Pancreas (tissue), 10 donors: Measurements from ENCODE around the gene FRRS1L. TPM values are rescaled to one million over a fixed set of nuclear protein-coding genes. Genes with fewer than 3 reads are reported as not detected.

Experiments
- ATAC-seq, 4 donors: fragments of 200-7000 bp; cut with Tn5 transposase; one replicate each; pipeline versions ENCODE4 v1.8.0 to v1.9.1; 2020; ENCODE audit warnings: mild to moderate bottlenecking in 4 of 4, moderate library complexity in 4 of 4
- DNase-seq, 6 donors: peaks; one replicate each; pipeline ENCODE4 v3.0.0-alpha.2; 2020
- FAIRE-seq: peaks from 2 replicates; lab custom pipeline; 2012; peaks lifted over from hg19 to GRCh38; lab: Jason Lieb, UNC
- H3K27ac ChIP-seq, 4 donors: fragments of 200-600 bp; sonication (generic); 1 replicate in 3 of 4; 2 replicates in 1 of 4; pipeline versions ENCODE4 v1.5.0 to v1.8.0; 2020
- H3K27me3 ChIP-seq, 4 donors: fragments of 200-600 bp; one replicate each; pipeline ENCODE4 v1.8.0; 2021
- H3K36me3 ChIP-seq, 3 donors: fragments of 200-600 bp; sonication (generic) in 1 of 3; one replicate each; pipeline versions ENCODE4 v1.5.0 to v1.8.0; 2020 to 2021
- H3K4me1 ChIP-seq, 3 donors: fragments of 200-600 bp; one replicate each; pipeline ENCODE4 v1.8.0; 2021
- H3K4me3 ChIP-seq, 4 donors: fragments of 200-600 bp; sonication (generic) in 2 of 4; one replicate each; pipeline versions ENCODE4 v1.5.0 to v1.8.0; 2020 to 2021
- H3K9me3 ChIP-seq, 4 donors: fragments of 200-600 bp; one replicate each; pipeline ENCODE4 v1.8.0; 2021
- WGBS, 2 donors: extraction: QIAGEN DNeasy Blood & Tissue Kit; methylation state at CpG; one replicate each; pipeline ENCODE4 v1.1.7; 2013; 5-methylcytosine and 5-hydroxymethylcytosine counted together
- intact Hi-C, 3 donors: fragments of 100-400 bp; cut with DNase I; formaldehyde crosslinking; loops; one replicate each; pipeline versions ENCODE4 v1.11.1 to v1.14.2; 2022
- polyA plus RNA-seq, 2 donors: library from polyadenylated mRNA; stranded (reverse); fragments of 200-250 nt; gene quantifications; one replicate each; pipeline ENCODE4 v1.2.3, GENCODE V29; 2013
- total RNA-seq, 6 donors: library from RNA; stranded (reverse); fragmentation: NEBNext Ultra II Directional in 4 of 6; extraction: Animal tissue kit (Norgen Biotek cat#: 25700) in 4 of 6; gene quantifications; one replicate each; pipeline versions ENCODE4 v1.2.1 to v1.2.4, GENCODE V29; 2021 to 2023
- TF ChIP-seq, protein P1 (sequence below), 4 donors: fragments of 200-600 bp; sonication (generic) in 3 of 4; IDR thresholded peaks; one replicate each; pipeline versions ENCODE4 v1.5.0 to v1.8.0; 2021; ENCODE audit warnings: antibody characterized with exemption in 4 of 4
- donor health status: healthy with polysubstance abuse.
- donor health status: DM: no; HTN: no; CAD: no; lungs with moderate emphysema.
- donor health status: DM: no; HTN: no; CAD: no.
- donor health status: control.
- donor health status: control.
- donor health status: Bipolar disorder and iron deficiency.
- donor health status: DM: yes; HTN: yes; CAD: no.
- donor health status: DM: no; HTN: no; CAD: no.
- donor health status: DM: no; HTN: no; CAD: no.
- donor health status: DM: yes; HTN: yes; CAD: no.

FRRS1L gene
- total and polyA plus RNA-seq, 8 donors, result 0.19 to 3.0 (median 0.80) TPM

DNA sequence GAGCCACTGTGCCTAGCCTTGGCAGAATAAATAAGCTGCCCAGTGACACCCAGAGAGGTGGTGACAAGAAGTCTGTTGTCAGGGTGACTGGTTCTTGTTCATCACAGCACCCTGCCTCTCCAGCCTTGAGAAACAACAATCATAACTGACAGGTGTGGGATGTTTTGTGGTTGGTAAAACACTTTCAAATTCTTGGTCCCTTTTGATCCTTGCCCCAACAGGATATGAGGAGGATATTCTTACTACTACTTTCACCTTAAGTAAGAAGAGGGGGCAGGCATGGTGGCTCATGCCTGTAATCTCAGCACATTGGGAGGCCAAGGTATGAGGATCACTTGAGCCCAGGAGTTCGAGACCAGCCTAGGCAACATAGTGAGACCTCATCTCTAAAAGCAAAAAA is 14.2 kb upstream of the FRRS1L start:
- H3K27ac ChIP-seq, result no peak overlapping the region
- TF ChIP-seq, protein P1, sequence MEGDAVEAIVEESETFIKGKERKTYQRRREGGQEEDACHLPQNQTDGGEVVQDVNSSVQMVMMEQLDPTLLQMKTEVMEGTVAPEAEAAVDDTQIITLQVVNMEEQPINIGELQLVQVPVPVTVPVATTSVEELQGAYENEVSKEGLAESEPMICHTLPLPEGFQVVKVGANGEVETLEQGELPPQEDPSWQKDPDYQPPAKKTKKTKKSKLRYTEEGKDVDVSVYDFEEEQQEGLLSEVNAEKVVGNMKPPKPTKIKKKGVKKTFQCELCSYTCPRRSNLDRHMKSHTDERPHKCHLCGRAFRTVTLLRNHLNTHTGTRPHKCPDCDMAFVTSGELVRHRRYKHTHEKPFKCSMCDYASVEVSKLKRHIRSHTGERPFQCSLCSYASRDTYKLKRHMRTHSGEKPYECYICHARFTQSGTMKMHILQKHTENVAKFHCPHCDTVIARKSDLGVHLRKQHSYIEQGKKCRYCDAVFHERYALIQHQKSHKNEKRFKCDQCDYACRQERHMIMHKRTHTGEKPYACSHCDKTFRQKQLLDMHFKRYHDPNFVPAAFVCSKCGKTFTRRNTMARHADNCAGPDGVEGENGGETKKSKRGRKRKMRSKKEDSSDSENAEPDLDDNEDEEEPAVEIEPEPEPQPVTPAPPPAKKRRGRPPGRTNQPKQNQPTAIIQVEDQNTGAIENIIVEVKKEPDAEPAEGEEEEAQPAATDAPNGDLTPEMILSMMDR (IDR thresholded peaks at IDR 0.05), result no peak
- no peak for DNase-seq
- WGBS, 2 donors, result 93 to 100% methylated on average over 1 of the region's 1 CpG
- no peaks in the 10 kb centered on the region for H3K36me3 ChIP-seq
- FAIRE-seq, result no peak
- H3K4me3 ChIP-seq, result no peak overlapping the region
- ATAC-seq, result no peak
- no peaks in the 10 kb centered on the region for H3K4me1 ChIP-seq
- intact Hi-C loops, result no loop called here
- no peaks in the 10 kb centered on the region for H3K9me3 ChIP-seq
- H3K27me3 ChIP-seq, result no peaks in the 10 kb centered on the region

DNA sequence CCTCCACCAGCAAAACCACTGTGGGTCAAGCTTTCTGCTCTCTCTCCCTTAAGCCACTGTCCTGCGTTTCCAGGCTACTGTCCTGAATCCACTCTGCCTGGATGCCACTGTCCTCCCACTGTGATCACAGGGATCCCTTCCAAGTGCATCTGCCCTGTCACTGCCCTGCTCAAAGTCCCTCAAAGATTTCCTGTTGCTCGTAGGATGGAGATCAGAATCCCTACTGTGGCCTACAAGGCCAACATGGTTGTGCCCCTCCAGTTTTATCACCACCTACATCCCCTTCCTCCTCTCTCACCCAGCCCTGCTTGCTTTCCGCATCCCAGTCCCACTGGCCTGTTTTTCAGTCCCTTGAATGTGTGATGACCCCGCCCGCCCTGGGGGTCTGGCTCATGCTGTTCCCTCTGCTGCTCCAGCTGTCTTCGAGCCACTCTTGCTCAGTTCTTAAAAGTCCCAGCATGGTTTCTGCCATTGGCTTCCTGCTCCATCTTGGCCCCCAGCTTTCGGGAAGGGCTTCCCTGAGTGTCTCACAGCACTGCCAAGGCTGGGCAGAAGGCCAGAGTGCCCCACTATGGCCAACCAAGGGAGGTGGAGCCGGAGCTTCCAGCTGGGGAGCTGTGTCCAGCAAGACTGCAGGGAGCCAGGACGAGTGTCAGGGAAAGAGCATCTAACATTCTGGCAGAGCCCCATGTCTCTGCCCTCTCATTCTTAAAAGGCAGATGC is 12.9 kb upstream of the FRRS1L start:
- Histone ChIP-seq H3K4me3 (no peak overlapping the region), H3K9me3 (no peaks in the 10 kb centered on the region), H3K27me3 (no peaks in the 10 kb centered on the region), H3K27ac (no peak overlapping the region), H3K36me3 (no peaks in the 10 kb centered on the region), H3K4me1 (no peaks in the 10 kb centered on the region)
- WGBS, 2 donors, result 60 to 66% methylated on average over 9 of the region's 9 CpGs
- intact Hi-C loops, result no loop called here
- FAIRE-seq (no peak), ATAC-seq (no peak), DNase-seq (no peak)
- TF ChIP-seq, protein P1 (IDR thresholded peaks at IDR 0.05), result no peak

DNA sequence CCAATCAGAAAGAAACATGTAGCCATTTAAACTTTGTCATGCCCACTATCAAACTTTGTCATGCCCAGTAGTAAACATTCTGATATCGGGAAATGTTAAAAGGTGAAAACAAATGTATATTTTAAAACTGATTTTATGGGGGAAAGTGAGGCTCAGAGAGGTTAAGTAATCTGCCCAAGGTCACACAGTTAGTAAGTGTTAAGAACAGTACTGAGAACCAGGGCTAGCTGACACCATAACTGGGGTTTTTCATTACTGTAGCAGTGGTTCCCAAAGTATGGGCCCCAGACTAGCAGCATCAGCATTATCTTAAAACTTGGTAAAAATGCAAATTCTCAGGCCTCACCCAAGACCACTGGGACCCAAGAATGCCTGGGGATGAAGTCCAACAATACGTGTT is 9.9 kb upstream of the FRRS1L start:
- H3K9me3 ChIP-seq, result no peaks in the 10 kb centered on the region
- H3K27me3 ChIP-seq, result no peaks in the 10 kb centered on the region
- DNase-seq (no peak), FAIRE-seq (no peak), ATAC-seq (no peak)
- H3K36me3 ChIP-seq, result no peaks in the 10 kb centered on the region
- WGBS, 2 donors, result 79 to 91% methylated on average over 2 of the region's 2 CpGs
- TF ChIP-seq, protein P1 (IDR thresholded peaks at IDR 0.05), result no peak
- no peak overlapping the region for H3K4me3 ChIP-seq
- H3K27ac ChIP-seq, result no peak overlapping the region
- no peaks in the 10 kb centered on the region for H3K4me1 ChIP-seq
- intact Hi-C loops, result no loop called here

DNA sequence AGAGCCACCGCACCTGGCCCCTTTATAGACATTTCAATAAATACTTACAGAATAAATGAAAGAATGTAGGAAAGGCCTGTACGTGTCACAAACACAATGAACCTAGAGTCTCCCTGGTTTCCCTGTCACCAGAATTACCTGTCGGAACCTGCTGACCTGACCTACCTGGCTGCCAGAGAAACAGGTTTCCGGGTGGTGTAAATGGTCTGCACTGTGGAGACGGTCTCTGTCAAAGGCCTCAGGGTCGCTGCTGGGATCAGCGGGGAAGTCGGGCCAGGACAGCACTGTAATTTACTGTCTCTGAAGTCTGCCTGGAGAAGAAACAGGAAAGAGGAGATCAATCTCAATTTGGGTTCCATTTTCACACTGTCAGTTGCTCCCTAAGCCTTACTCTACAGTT is 9.3 kb upstream of the FRRS1L start:
- H3K27ac ChIP-seq, result no peak overlapping the region
- DNase-seq, result no peak
- no peaks in the 10 kb centered on the region for H3K36me3 ChIP-seq
- H3K27me3 ChIP-seq, result no peaks in the 10 kb centered on the region
- intact Hi-C loops, result no loop called here
- TF ChIP-seq, protein P1 (IDR thresholded peaks at IDR 0.05), result no peak
- no peak for FAIRE-seq
- ATAC-seq, result no peak
- no peaks in the 10 kb centered on the region for H3K4me1 ChIP-seq
- H3K4me3 ChIP-seq, result no peak overlapping the region
- no peaks in the 10 kb centered on the region for H3K9me3 ChIP-seq
- 73 to 75% methylated on average over 8 of the region's 8 CpGs for WGBS, 2 donors

DNA sequence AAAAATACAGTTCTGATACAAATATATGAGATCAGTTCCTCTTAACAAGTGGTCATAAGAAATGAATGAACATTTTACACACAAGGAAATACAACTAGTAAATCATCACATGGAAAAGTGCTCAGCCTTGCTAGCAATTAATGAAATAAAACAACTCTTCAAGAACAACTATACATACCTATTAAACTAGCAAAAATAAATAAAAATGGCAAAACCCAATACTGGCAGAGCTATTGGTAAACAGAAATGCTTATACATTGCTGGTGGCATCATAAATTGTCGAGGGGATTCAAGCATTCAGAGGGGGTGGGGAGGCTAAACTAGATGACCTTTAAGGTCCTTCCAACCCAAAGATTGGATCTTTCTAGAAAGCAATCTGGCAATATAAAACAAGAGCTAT is 5.9 kb upstream of the FRRS1L start:
- TF ChIP-seq, protein P1 (IDR thresholded peaks at IDR 0.05), result no peak
- no peak overlapping the region for H3K4me3 ChIP-seq
- 52 to 64% methylated on average over 1 of the region's 1 CpG for WGBS, 2 donors
- no peak overlapping the region for H3K27ac ChIP-seq
- DNase-seq (no peak), FAIRE-seq (no peak), ATAC-seq (no peak)
- no peaks in the 10 kb centered on the region for H3K9me3 ChIP-seq
- H3K4me1 ChIP-seq, result no peaks in the 10 kb centered on the region
- no peaks in the 10 kb centered on the region for H3K36me3 ChIP-seq
- intact Hi-C loops, result no loop called here
- H3K27me3 ChIP-seq, result no peaks in the 10 kb centered on the region
